Natural killer cell (primary cell): ENCODE measurements around the gene ESRRG. TPM values are rescaled to one million over a fixed set of nuclear protein-coding genes. Genes with fewer than 3 reads are reported as not detected.

Source experiments
- ATAC-seq, 3 donors: fragments of 150-1000 bp in 2 of 3; fragments of 200-7000 bp in 1 of 3; cut with Tn5 transposase; 1 replicate in 1 of 3; 2 replicates in 2 of 3; pipeline ENCODE4 v1.10.0; 2021; ENCODE audit warnings: mild to moderate bottlenecking in 2 of 3, moderate library complexity in 2 of 3
- DNase-seq, 2 donors: peaks; one replicate each; pipeline versions ENCODE4 v3.0.0 to v3.0.0-alpha.2; 2013 to 2021; ENCODE audit warnings: mixed read lengths in 1 of 2
- H3K27ac ChIP-seq: one replicate; pipeline ENCODE4 v1.5.1; 2013; ENCODE audit warnings: mild to moderate bottlenecking, low read length
- H3K27me3 ChIP-seq: one replicate; pipeline ENCODE4 v1.6.1; 2013; ENCODE audit warnings: low read length; ENCODE audit not compliant: control insufficient read depth, insufficient read depth
- H3K36me3 ChIP-seq: one replicate; pipeline ENCODE4 v1.6.1; 2013; ENCODE audit warnings: low read length; ENCODE audit not compliant: control insufficient read depth, insufficient read depth
- H3K4me1 ChIP-seq: one replicate; pipeline ENCODE4 v1.6.1; 2013; ENCODE audit warnings: low read length; ENCODE audit not compliant: control insufficient read depth, insufficient read depth
- H3K4me3 ChIP-seq: one replicate; pipeline ENCODE4 v1.5.1; 2013; ENCODE audit warnings: low read length
- H3K9me3 ChIP-seq: one replicate; pipeline ENCODE4 v1.6.1; 2013; ENCODE audit warnings: low read length; ENCODE audit not compliant: control insufficient read depth, insufficient read depth
- H3K27ac Mint-ChIP-seq, 2 donors: one replicate each; pipeline ENCODE4 v1.8.0; 2022; ENCODE audit warnings: mild to moderate bottlenecking in 2 of 2, mixed read lengths in 2 of 2, moderate library complexity in 1 of 2
- H3K27me3 Mint-ChIP-seq, 2 donors: one replicate each; pipeline ENCODE4 v1.8.0; 2022; ENCODE audit warnings: low read depth in 2 of 2, mixed read lengths in 2 of 2
- H3K36me3 Mint-ChIP-seq: one replicate; pipeline ENCODE4 v1.8.0; 2022; ENCODE audit warnings: mixed read lengths
- H3K4me1 Mint-ChIP-seq, 2 donors: one replicate each; pipeline ENCODE4 v1.8.0; 2022; ENCODE audit warnings: mixed read lengths in 2 of 2
- H3K4me3 Mint-ChIP-seq: one replicate; pipeline ENCODE4 v1.8.0; 2022; ENCODE audit warnings: mild to moderate bottlenecking, moderate library complexity, mixed read lengths
- H3K9me3 Mint-ChIP-seq, 2 donors: one replicate each; pipeline ENCODE4 v1.8.0; 2022; ENCODE audit warnings: mixed read lengths in 2 of 2
- WGBS: methylation state at CpG from one replicate; pipeline ENCODE4 v1.1.7; 2013; ENCODE audit warnings: missing lambda C conversion rate; ENCODE audit not compliant: insufficient coverage; 5-methylcytosine and 5-hydroxymethylcytosine counted together
- intact Hi-C: fragments of 100-400 bp; cut with micrococcal nuclease; formaldehyde crosslinking; loops from one replicate; pipeline ENCODE4 v1.14.2; 2022
- total RNA-seq, 4 donors: library from RNA; stranded (reverse); fragments of 120-200 nt in 1 of 4; gene quantifications; one replicate each; pipeline versions ENCODE4 v1.2.3 to v1.2.4, GENCODE V29; 2013 to 2022
- TF ChIP-seq, protein P1 (sequence below): fragments of 200-600 bp; IDR thresholded peaks from one replicate; pipeline ENCODE4 v1.8.0; 2022; ENCODE audit warnings: antibody characterized with exemption

ESRRG gene
- total RNA-seq, 3 donors from 2014 or later (not counting 1 experiment from before 2014, with no cell fraction given), result not detected

- no peak for ATAC-seq
- Mint-ChIP-seq H3K27me3 (no peaks in the 10 kb centered on the region), H3K4me1 (no peaks in the 10 kb centered on the region), H3K36me3 (no peaks in the 10 kb centered on the region), H3K4me3 (no peak overlapping the region), H3K9me3 (peaks cover 5 to 6% of the 10 kb centered on the region in 2 donors), H3K27ac (no peak overlapping the region)
- no peak for DNase-seq
- Histone ChIP-seq H3K27ac (no peak overlapping the region), H3K36me3 (no peaks in the 10 kb centered on the region), H3K27me3 (no peaks in the 10 kb centered on the region), H3K9me3 (no peaks in the 10 kb centered on the region), H3K4me3 (no peak overlapping the region), H3K4me1 (no peaks in the 10 kb centered on the region)
- TF ChIP-seq, protein P1, sequence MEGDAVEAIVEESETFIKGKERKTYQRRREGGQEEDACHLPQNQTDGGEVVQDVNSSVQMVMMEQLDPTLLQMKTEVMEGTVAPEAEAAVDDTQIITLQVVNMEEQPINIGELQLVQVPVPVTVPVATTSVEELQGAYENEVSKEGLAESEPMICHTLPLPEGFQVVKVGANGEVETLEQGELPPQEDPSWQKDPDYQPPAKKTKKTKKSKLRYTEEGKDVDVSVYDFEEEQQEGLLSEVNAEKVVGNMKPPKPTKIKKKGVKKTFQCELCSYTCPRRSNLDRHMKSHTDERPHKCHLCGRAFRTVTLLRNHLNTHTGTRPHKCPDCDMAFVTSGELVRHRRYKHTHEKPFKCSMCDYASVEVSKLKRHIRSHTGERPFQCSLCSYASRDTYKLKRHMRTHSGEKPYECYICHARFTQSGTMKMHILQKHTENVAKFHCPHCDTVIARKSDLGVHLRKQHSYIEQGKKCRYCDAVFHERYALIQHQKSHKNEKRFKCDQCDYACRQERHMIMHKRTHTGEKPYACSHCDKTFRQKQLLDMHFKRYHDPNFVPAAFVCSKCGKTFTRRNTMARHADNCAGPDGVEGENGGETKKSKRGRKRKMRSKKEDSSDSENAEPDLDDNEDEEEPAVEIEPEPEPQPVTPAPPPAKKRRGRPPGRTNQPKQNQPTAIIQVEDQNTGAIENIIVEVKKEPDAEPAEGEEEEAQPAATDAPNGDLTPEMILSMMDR, result no peak
- no CpG with 5 or more reads among the region's 1 CpG for WGBS
- intact Hi-C loops, result no loop called here
These were observed 57.8 kb downstream of the ESRRG start for GRCh38 chr1:216665406-216665805.

- H3K4me1 Mint-ChIP-seq, result no peaks in the 10 kb centered on the region
- no peaks in the 10 kb centered on the region for H3K36me3 Mint-ChIP-seq
- intact Hi-C loops, result no loop called here
These were observed 60.5 kb downstream of the ESRRG start for GRCh38 chr1:216662681-216663080.

GRCh38 chr1:216660561-216660960, 62.7 kb downstream of the ESRRG start:
- Histone ChIP-seq H3K4me3 (no peak overlapping the region), H3K27me3 (no peaks in the 10 kb centered on the region), H3K9me3 (no peaks in the 10 kb centered on the region), H3K27ac (no peak overlapping the region), H3K4me1 (no peaks in the 10 kb centered on the region), H3K36me3 (no peaks in the 10 kb centered on the region)
- Mint-ChIP-seq H3K9me3 (peaks cover 9 to 12% of the 10 kb centered on the region in 2 donors), H3K36me3 (no peaks in the 10 kb centered on the region), H3K27ac (no peak overlapping the region), H3K4me1 (no peaks in the 10 kb centered on the region), H3K4me3 (no peak overlapping the region), H3K27me3 (no peaks in the 10 kb centered on the region)
- DNase-seq, result no peak
- intact Hi-C loops, result no loop called here
- TF ChIP-seq, protein P1, result no peak
- no peak for ATAC-seq
- no CpG with 5 or more reads among the region's 1 CpG for WGBS

More at GRCh38 chr1:216662681-216663080, 60.5 kb downstream of the ESRRG start:
- TF ChIP-seq, protein P1, result no peak
- ATAC-seq, result no peak
- no peak for DNase-seq
- no peak overlapping the region for H3K27ac ChIP-seq
- Mint-ChIP-seq H3K9me3 (peaks cover 10 to 11% of the 10 kb centered on the region in 2 donors), H3K27me3 (no peaks in the 10 kb centered on the region), H3K27ac (no peak overlapping the region), H3K4me3 (no peak overlapping the region)
- no peak overlapping the region for H3K4me3 ChIP-seq
- H3K27me3 ChIP-seq, result no peaks in the 10 kb centered on the region
- H3K4me1 ChIP-seq, result no peaks in the 10 kb centered on the region
- no peaks in the 10 kb centered on the region for H3K9me3 ChIP-seq
- no peaks in the 10 kb centered on the region for H3K36me3 ChIP-seq
- WGBS, result 75% methylated on average over 2 of the region's 3 CpGs

DNA sequence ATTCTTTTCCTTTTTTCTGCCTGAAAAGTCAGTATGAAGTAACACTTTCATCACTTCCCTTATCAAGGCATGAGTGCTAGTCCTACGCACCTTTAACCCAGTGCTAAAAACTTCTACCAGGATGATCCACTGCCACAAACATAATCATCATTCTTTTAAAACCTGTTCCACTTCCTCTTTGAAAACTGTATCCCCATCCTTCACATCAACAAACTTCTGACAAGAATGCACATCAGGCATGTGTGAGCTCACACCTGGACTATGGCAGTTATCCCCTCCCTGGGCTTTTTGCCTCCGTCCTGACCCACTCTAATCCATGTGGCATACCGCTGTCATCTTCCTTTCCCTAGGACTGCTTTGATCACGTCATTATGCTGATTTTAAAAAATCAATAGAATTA, 70.2 kb downstream of the ESRRG start:
- no peaks in the 10 kb centered on the region for H3K4me1 ChIP-seq
- 80% methylated on average over 4 of the region's 4 CpGs for WGBS
- DNase-seq, result no peak
- Mint-ChIP-seq H3K4me1 (no peaks in the 10 kb centered on the region), H3K36me3 (no peaks in the 10 kb centered on the region), H3K27ac (no peak overlapping the region), H3K4me3 (no peak overlapping the region), H3K9me3 (peaks cover 8 to 14% of the 10 kb centered on the region in 2 donors), H3K27me3 (no peaks in the 10 kb centered on the region)
- H3K27ac ChIP-seq, result no peak overlapping the region
- ATAC-seq, result no peak
- no peaks in the 10 kb centered on the region for H3K27me3 ChIP-seq
- H3K9me3 ChIP-seq, result no peaks in the 10 kb centered on the region
- intact Hi-C loops, result no loop called here
- H3K36me3 ChIP-seq, result no peaks in the 10 kb centered on the region
- H3K4me3 ChIP-seq, result no peak overlapping the region
- TF ChIP-seq, protein P1, result no peak
